Left ventricle myocardium inferior (tissue), 1 donor: ENCODE results near the gene RBM25. TPM values are rescaled to one million over a fixed set of nuclear protein-coding genes. Genes with fewer than 3 reads are reported as not detected.
"Not testable (repeated sequence)": the region's sequence is repeated elsewhere in the genome, so short reads cannot be mapped to it uniquely, and the experiment has no call there.

Experiments
- DNase-seq: peaks from one replicate; pipeline ENCODE4 v3.0.0-alpha.2; 2020
- H3K27ac ChIP-seq: fragments of 200-600 bp; replicated peaks from 2 replicates; pipeline ENCODE4 v1.8.0; 2021
- H3K27me3 ChIP-seq: fragments of 200-600 bp; 2 replicates; pipeline ENCODE4 v1.8.0; 2021; ENCODE audit warnings: low read depth
- H3K36me3 ChIP-seq: fragments of 200-600 bp; 2 replicates; pipeline ENCODE4 v1.8.0; 2021
- H3K4me1 ChIP-seq: fragments of 200-600 bp; 2 replicates; pipeline ENCODE4 v1.8.0; 2021
- H3K4me3 ChIP-seq: fragments of 200-600 bp; 2 replicates; pipeline ENCODE4 v1.8.0; 2021; ENCODE audit warnings: mild to moderate bottlenecking, moderate library complexity
- H3K9me3 ChIP-seq: fragments of 200-600 bp; replicated peaks from 2 replicates; pipeline ENCODE4 v1.8.0; 2021
- intact Hi-C: fragments of 100-400 bp; cut with micrococcal nuclease; formaldehyde crosslinking; loops from one replicate; pipeline ENCODE4 v1.11.0; 2022
- total RNA-seq: library from RNA; stranded (reverse); fragmentation: NEBNext Ultra II Directional; extraction: Animal tissue kit (Norgen Biotek cat#: 25700); gene quantifications from one replicate; pipeline ENCODE4 v1.2.1, GENCODE V29; 2021
- TF ChIP-seq, protein P1 (sequence below): fragments of 200-600 bp; IDR thresholded peaks from 2 replicates; pipeline ENCODE4 v1.8.0; 2021; ENCODE audit warnings: antibody characterized with exemption, mild to moderate bottlenecking, borderline replicate concordance
- donor health status: DM: no; HTN: yes; CAD: no; lungs with severe emphysema.

The RBM25 gene
- total RNA-seq, 1 donor from 2014 or later = 36.9 TPM

GRCh38 chr14:73026243-73026844, 32.0 kb upstream of the RBM25 start:
- Histone ChIP-seq H3K36me3 (peaks cover 21% of the 10 kb centered on the region), H3K9me3 (no peaks in the 10 kb centered on the region), H3K4me3 (peak overlapping the region; percentile 77), H3K4me1 (peaks cover 52% of the 10 kb centered on the region), H3K27me3 (no peaks in the 10 kb centered on the region), H3K27ac (peak overlapping the region; percentile 85)
- TF ChIP-seq, protein P1, sequence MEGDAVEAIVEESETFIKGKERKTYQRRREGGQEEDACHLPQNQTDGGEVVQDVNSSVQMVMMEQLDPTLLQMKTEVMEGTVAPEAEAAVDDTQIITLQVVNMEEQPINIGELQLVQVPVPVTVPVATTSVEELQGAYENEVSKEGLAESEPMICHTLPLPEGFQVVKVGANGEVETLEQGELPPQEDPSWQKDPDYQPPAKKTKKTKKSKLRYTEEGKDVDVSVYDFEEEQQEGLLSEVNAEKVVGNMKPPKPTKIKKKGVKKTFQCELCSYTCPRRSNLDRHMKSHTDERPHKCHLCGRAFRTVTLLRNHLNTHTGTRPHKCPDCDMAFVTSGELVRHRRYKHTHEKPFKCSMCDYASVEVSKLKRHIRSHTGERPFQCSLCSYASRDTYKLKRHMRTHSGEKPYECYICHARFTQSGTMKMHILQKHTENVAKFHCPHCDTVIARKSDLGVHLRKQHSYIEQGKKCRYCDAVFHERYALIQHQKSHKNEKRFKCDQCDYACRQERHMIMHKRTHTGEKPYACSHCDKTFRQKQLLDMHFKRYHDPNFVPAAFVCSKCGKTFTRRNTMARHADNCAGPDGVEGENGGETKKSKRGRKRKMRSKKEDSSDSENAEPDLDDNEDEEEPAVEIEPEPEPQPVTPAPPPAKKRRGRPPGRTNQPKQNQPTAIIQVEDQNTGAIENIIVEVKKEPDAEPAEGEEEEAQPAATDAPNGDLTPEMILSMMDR = no peak
- DNase-seq = no peak
- intact Hi-C loops = no loop called here

GRCh38 chr14:73026845-73027542, 31.3 kb upstream of the RBM25 start, which contains the start of gene ZFYVE1:
TSS of gene ZFYVE1 (minus strand) at chr14:73027106. CDS start at chr14:73024508, 2,598 bp downstream.
- Histone ChIP-seq H3K27me3 (no peaks in the 10 kb centered on the region), H3K4me1 (peaks cover 46% of the 10 kb centered on the region), H3K27ac (peak within 1 kb of the TSS; percentile 85), H3K4me3 (peak within 1 kb of the TSS; percentile 77), H3K9me3 (no peaks in the 10 kb centered on the region), H3K36me3 (peaks cover 21% of the 10 kb centered on the region)
- DNase-seq = peak; percentile 97
- intact Hi-C loops = no loop called here
- TF ChIP-seq, protein P1 = no peak

GRCh38 chr14:73027546-73027945, 30.8 kb upstream of the RBM25 start:
- no peaks in the 10 kb centered on the region for H3K27me3 ChIP-seq
- intact Hi-C loops = no loop called here
- peaks cover 17% of the 10 kb centered on the region for H3K36me3 ChIP-seq
- no peak for DNase-seq
- no peaks in the 10 kb centered on the region for H3K9me3 ChIP-seq
- TF ChIP-seq, protein P1 = no peak
- H3K27ac ChIP-seq = peak overlapping the region; percentile 85
- H3K4me3 ChIP-seq = peak overlapping the region; percentile 77
- H3K4me1 ChIP-seq = peaks cover 40% of the 10 kb centered on the region

DNA sequence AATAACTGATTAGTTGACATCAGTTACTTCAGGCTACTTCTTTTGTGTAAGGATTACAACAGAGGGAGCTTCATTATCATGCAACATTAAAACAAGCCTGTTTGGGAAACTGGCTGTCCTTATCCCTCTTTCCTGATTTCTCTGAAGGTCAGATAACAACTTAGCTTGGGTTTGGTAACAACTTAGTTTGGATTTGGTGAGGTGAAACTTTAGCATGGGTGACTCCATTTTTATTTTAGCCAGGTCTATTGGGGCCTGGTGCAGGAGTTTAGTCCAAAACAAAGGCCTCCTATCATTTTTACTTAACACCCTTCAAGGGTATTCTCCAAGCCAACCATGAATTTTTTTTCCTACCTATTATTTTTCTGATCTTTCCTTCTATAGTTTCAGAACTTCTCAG, 30.4 kb upstream of the RBM25 start:
- Histone ChIP-seq H3K9me3 (no peaks in the 10 kb centered on the region), H3K4me3 (no peak overlapping the region), H3K36me3 (peaks cover 14% of the 10 kb centered on the region), H3K27me3 (no peaks in the 10 kb centered on the region), H3K27ac (no peak overlapping the region), H3K4me1 (peaks cover 36% of the 10 kb centered on the region)
- no peak for DNase-seq
- intact Hi-C loops = no loop called here
- TF ChIP-seq, protein P1 = no peak

DNA sequence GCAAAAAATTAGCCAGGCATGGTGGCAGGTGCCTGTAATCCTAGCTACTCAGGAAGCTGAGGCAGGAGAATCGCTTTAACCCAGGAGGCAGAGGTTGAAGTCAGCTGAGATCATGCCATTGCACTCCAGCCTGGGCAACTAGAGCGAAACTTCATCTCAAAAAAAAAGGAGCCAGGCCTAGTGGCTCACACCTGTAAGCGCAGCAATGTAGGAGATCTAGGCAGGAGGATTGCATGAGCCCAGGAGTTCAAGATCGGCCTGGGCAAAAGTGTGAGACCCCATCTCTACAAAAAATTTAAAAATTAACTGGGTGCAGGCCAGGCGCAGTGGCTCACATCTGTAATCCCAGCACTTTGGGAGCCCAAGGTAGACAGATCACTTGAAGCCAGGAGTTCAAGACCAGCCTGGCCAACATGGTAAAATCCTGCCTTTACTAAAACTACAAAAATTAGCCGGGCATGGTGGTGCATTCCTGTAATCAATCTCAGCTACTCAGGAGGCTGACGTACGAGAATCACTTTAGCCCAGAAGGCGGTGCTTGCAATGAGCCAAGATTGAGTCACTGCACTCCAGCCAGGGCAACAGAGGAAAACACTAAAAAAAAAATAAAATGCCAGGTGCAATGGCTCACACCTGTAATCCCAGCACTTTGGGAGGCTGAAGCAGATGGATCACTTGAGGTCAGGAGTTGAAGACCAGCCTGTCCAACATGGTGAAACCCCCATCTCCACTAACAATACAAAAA, 21.5 kb upstream of the RBM25 start:
- H3K4me3 ChIP-seq, H3K9me3 ChIP-seq, intact Hi-C loops, DNase-seq, H3K27me3 ChIP-seq, H3K27ac ChIP-seq, H3K36me3 ChIP-seq, H3K4me1 ChIP-seq: not testable (repeated sequence)
